OCI-LY7 (cell line): ENCODE results near the gene DNAH9. TPM values are rescaled to one million over a fixed set of nuclear protein-coding genes. Genes with fewer than 3 reads are reported as not detected.

Source experiments
- BruUV-seq: library from RNA; stranded (reverse); fragments of 400-500 nt; replicated peaks from 2 replicates; lab custom pipeline; 2021; lab: Mats Ljungman, UMichigan
- CTCF ChIA-PET: fragments of 300-600 bp; sonication (Branson Sonifier 250); formaldehyde crosslinking; loops from one replicate; lab custom pipeline; 2022; ENCODE audit warnings: antibody characterized with exemption; ENCODE audit not compliant: unreplicated experiment; lab: Charles Lee
- POLR2A ChIA-PET: fragments of 300-600 bp; sonication (Branson Sonifier 250); formaldehyde crosslinking; loops from one replicate; lab custom pipeline; 2022; ENCODE audit warnings: antibody characterized with exemption; lab: Charles Lee
- DNase-seq: peaks from one replicate; pipeline ENCODE4 v3.0.0-alpha.2; 2015; ENCODE audit warnings: low spot score
- H2AFZ ChIP-seq: fragments of 200-600 bp; sonication (generic), shearing (Covaris generic); 2 replicates; pipeline ENCODE4 v1.6.1; 2014; ENCODE audit warnings: mild to moderate bottlenecking, antibody characterized with exemption, low read length, moderate library complexity
- H3K27ac ChIP-seq: fragments of 200-600 bp; sonication (generic); 2 replicates; pipeline ENCODE4 v1.5.1; 2014; ENCODE audit warnings: mixed run types, low read depth, mild to moderate bottlenecking, moderate library complexity, low read length, inconsistent platforms; ENCODE audit not compliant: poor library complexity, severe bottlenecking
- H3K36me3 ChIP-seq: fragments of 200-600 bp; sonication (generic); 2 replicates; pipeline ENCODE4 v1.6.1; 2014; ENCODE audit warnings: mild to moderate bottlenecking, antibody characterized with exemption, low read length, moderate library complexity, mixed read lengths; ENCODE audit not compliant: insufficient read depth
- H3K4me1 ChIP-seq: fragments of 200-600 bp; sonication (generic); 2 replicates; pipeline ENCODE4 v1.5.1; 2014; ENCODE audit warnings: mild to moderate bottlenecking, low read length; ENCODE audit not compliant: insufficient read depth, poor library complexity, severe bottlenecking
- H3K4me2 ChIP-seq: fragments of 200-600 bp; sonication (generic); 2 replicates; pipeline ENCODE4 v1.6.1; 2014; ENCODE audit warnings: mild to moderate bottlenecking, low read length
- H3K4me3 ChIP-seq: fragments of 200-600 bp; sonication (generic); 2 replicates; pipeline ENCODE4 v1.5.1; 2014; ENCODE audit warnings: mild to moderate bottlenecking, low read depth, low read length; ENCODE audit not compliant: poor library complexity, severe bottlenecking
- H3K79me2 ChIP-seq: fragments of 200-600 bp; sonication (generic); 2 replicates; pipeline ENCODE4 v1.6.1; 2016; ENCODE audit warnings: low read depth, mild to moderate bottlenecking, low read length, moderate library complexity, mixed read lengths; ENCODE audit not compliant: insufficient read depth
- H3K9me2 ChIP-seq: fragments of 200-600 bp; sonication (generic); 2 replicates; pipeline ENCODE4 v1.6.1; 2016; ENCODE audit warnings: mild to moderate bottlenecking, low read length, mixed read lengths; ENCODE audit not compliant: insufficient read depth
- H3K9me3 ChIP-seq: fragments of 200-600 bp; sonication (generic); 2 replicates; pipeline ENCODE4 v1.6.1; 2014; ENCODE audit warnings: mild to moderate bottlenecking, mixed run types, low read length, mixed read lengths
- H4K20me1 ChIP-seq: fragments of 200-600 bp; sonication (generic); 2 replicates; pipeline ENCODE4 v1.6.1; 2014; ENCODE audit warnings: mild to moderate bottlenecking, antibody characterized with exemption, low read length, moderate library complexity, mixed read lengths; ENCODE audit not compliant: insufficient read depth
- EZH2phosphoT487 ChIP-seq: fragments of 200-600 bp; sonication (generic); IDR thresholded peaks from 2 replicates; pipeline ENCODE4 v1.6.1; 2018; ENCODE audit warnings: low read depth, borderline replicate concordance, mild to moderate bottlenecking, mixed run types, antibody characterized with exemption, low read length, moderate library complexity, mixed read lengths
- intact Hi-C: fragments of 100-400 bp; cut with micrococcal nuclease; formaldehyde crosslinking; loops from one replicate; pipeline ENCODE4 v1.10.0; 2022; ENCODE audit not compliant: unreplicated experiment
- total RNA-seq, 2 experiments: library from RNA; depleted of rRNA in 1 of 2; stranded (reverse); fragments of >200 nt in 1 of 2; shearing (Covaris generic) in 1 of 2; gene quantifications; 2 replicates each; pipeline ENCODE4 v1.2.3, GENCODE V29; 2014 to 2022
- TF ChIP-seq, protein P1 (sequence below): fragments of 200-600 bp; sonication (generic); conservative IDR thresholded peaks from 2 replicates; pipeline ENCODE4 v1.5.1; 2014; ENCODE audit warnings: mild to moderate bottlenecking, antibody characterized with exemption, low read length, moderate library complexity, mixed read lengths

DNAH9 gene
- total RNA-seq, 2 experiments from 2014 or later = not detected

- TF ChIP-seq, protein P1, sequence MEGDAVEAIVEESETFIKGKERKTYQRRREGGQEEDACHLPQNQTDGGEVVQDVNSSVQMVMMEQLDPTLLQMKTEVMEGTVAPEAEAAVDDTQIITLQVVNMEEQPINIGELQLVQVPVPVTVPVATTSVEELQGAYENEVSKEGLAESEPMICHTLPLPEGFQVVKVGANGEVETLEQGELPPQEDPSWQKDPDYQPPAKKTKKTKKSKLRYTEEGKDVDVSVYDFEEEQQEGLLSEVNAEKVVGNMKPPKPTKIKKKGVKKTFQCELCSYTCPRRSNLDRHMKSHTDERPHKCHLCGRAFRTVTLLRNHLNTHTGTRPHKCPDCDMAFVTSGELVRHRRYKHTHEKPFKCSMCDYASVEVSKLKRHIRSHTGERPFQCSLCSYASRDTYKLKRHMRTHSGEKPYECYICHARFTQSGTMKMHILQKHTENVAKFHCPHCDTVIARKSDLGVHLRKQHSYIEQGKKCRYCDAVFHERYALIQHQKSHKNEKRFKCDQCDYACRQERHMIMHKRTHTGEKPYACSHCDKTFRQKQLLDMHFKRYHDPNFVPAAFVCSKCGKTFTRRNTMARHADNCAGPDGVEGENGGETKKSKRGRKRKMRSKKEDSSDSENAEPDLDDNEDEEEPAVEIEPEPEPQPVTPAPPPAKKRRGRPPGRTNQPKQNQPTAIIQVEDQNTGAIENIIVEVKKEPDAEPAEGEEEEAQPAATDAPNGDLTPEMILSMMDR = no peak
- no peak for TF ChIP-seq EZH2phosphoT487
- BruUV-seq = no TSS peak
- no peak overlapping the region for H3K4me2 ChIP-seq
- H3K4me1 ChIP-seq = no peaks in the 10 kb centered on the region
- ChIA-PET POLR2A (no interaction called here), CTCF (no interaction called here)
- DNase-seq = no peak
- intact Hi-C loops = no loop called here
- no peaks in the 10 kb centered on the region for H3K79me2 ChIP-seq
- H3K4me3 ChIP-seq = no peak overlapping the region
- H2AFZ ChIP-seq = no peak overlapping the region
- no peaks in the 10 kb centered on the region for H4K20me1 ChIP-seq
- H3K27ac ChIP-seq = no peak overlapping the region
- H3K9me3 ChIP-seq = no peaks in the 10 kb centered on the region
- no peaks in the 10 kb centered on the region for H3K36me3 ChIP-seq
- H3K9me2 ChIP-seq = no peaks in the 10 kb centered on the region
Measured at GRCh38 chr17:11901931-11902330, 303.7 kb downstream of the DNAH9 start.

DNA sequence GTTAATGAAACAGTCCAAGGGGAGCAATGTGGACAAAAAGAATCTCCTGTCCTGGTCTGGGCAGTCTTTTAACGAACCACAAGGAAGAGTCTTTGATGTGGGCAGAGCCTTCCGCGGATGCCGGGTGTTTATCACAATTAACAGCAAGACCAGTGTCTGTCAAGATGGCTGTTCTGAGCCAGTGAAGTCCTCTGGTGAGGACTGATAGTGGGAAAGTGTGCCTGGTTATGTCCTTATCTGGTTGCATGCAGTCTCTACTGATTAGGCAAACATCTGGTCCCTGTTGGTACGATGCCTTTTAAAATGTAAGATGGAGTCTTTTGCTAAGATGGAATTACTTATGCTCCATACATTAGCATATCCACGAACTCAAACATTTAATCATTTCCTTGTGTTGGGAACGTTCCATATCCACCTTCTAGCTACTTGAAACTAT lies 310.5 kb downstream of the DNAH9 start:
- Histone ChIP-seq H3K36me3 (no peaks in the 10 kb centered on the region), H3K4me1 (no peaks in the 10 kb centered on the region), H3K79me2 (no peaks in the 10 kb centered on the region), H3K4me2 (no peak overlapping the region), H4K20me1 (no peaks in the 10 kb centered on the region), H3K9me3 (no peaks in the 10 kb centered on the region), H2AFZ (no peak overlapping the region), H3K4me3 (no peak overlapping the region), H3K9me2 (no peaks in the 10 kb centered on the region), H3K27ac (no peak overlapping the region)
- ChIA-PET POLR2A (no interaction called here), CTCF (no interaction called here)
- intact Hi-C loops = no loop called here
- no peak for DNase-seq
- BruUV-seq = no TSS peak
- TF ChIP-seq EZH2phosphoT487 = no peak
- TF ChIP-seq, protein P1 = no peak

- no peaks in the 10 kb centered on the region for H3K9me2 ChIP-seq
- H3K4me1 ChIP-seq = no peaks in the 10 kb centered on the region
- no peak overlapping the region for H2AFZ ChIP-seq
- H3K27ac ChIP-seq = no peak overlapping the region
- H3K79me2 ChIP-seq = no peaks in the 10 kb centered on the region
- no peak overlapping the region for H3K4me2 ChIP-seq
- intact Hi-C loops = no loop called here
- no peak overlapping the region for H3K4me3 ChIP-seq
- H4K20me1 ChIP-seq = no peaks in the 10 kb centered on the region
- CTCF ChIA-PET = no interaction called here
- no peaks in the 10 kb centered on the region for H3K36me3 ChIP-seq
- no TSS peak for BruUV-seq
- no peak for DNase-seq
- H3K9me3 ChIP-seq = no peaks in the 10 kb centered on the region
- POLR2A ChIA-PET = no interaction called here
- TF ChIP-seq EZH2phosphoT487 = no peak
- TF ChIP-seq, protein P1 = peak; percentile 45
Measured at GRCh38 chr17:11909348-11909747, 311.1 kb downstream of the DNAH9 start.
